GM23338 (cell line): ENCODE measurements around the gene GRK7. TPM values are rescaled to one million over a fixed set of nuclear protein-coding genes. Genes with fewer than 3 reads are reported as not detected.

Source experiments
- ATAC-seq: fragments of 200-7000 bp; cut with Tn5 transposase; 3 replicates; pipeline ENCODE4 v1.9.1; 2020
- DNase-seq: peaks from one replicate; pipeline ENCODE4 v3.0.0-alpha.2; 2015; ENCODE audit warnings: low spot score
- H2AFZ ChIP-seq: fragments of 200-600 bp; sonication (generic); 2 replicates; pipeline ENCODE4 v1.8.0; 2016; ENCODE audit warnings: antibody characterized with exemption, mild to moderate bottlenecking, moderate library complexity
- H3F3A ChIP-seq: fragments of 200-600 bp; sonication (generic); replicated peaks from 2 replicates; pipeline ENCODE4 v1.8.0; 2017; ENCODE audit warnings: antibody characterized with exemption, mixed run types, low read depth
- H3K27ac ChIP-seq: fragments of 200-600 bp; sonication (generic); 2 replicates; pipeline ENCODE4 v1.6.1; 2016; ENCODE audit warnings: low read depth
- H3K27me3 ChIP-seq: fragments of 200-600 bp; sonication (generic); 2 replicates; pipeline ENCODE4 v1.8.0; 2016; ENCODE audit warnings: mild to moderate bottlenecking, mixed run types, moderate library complexity; ENCODE audit not compliant: insufficient read depth
- H3K36me3 ChIP-seq: fragments of 200-600 bp; sonication (generic); 2 replicates; pipeline ENCODE4 v1.8.0; 2016; ENCODE audit warnings: mild to moderate bottlenecking; ENCODE audit not compliant: insufficient read depth
- H3K4me1 ChIP-seq: fragments of 200-600 bp; sonication (generic); 2 replicates; pipeline ENCODE4 v1.8.0; 2016; ENCODE audit warnings: mild to moderate bottlenecking, moderate library complexity; ENCODE audit not compliant: insufficient read depth
- H3K4me2 ChIP-seq: fragments of 200-600 bp; sonication (generic); 2 replicates; pipeline ENCODE4 v1.7.1; 2017; ENCODE audit warnings: mixed run types
- H3K4me3 ChIP-seq: fragments of 200-600 bp; sonication (generic); 2 replicates; pipeline ENCODE4 v1.6.1; 2016; ENCODE audit warnings: mixed run types
- H3K79me2 ChIP-seq: fragments of 200-600 bp; sonication (generic); replicated peaks from 2 replicates; pipeline ENCODE4 v1.8.0; 2017; ENCODE audit warnings: mild to moderate bottlenecking; ENCODE audit not compliant: insufficient read depth
- H3K9me2 ChIP-seq: fragments of 200-600 bp; sonication (generic); 2 replicates; pipeline ENCODE4 v1.8.0; 2017; ENCODE audit not compliant: insufficient read depth
- H4K20me1 ChIP-seq: fragments of 200-600 bp; sonication (generic); replicated peaks from 2 replicates; pipeline ENCODE4 v1.8.0; 2017; ENCODE audit warnings: mild to moderate bottlenecking; ENCODE audit not compliant: insufficient read depth
- H3K27ac Mint-ChIP-seq: 2 replicates; pipeline ENCODE4 v1.8.0; 2020; ENCODE audit warnings: inconsistent platforms, mild to moderate bottlenecking, moderate library complexity, mixed read lengths
- H3K27me3 Mint-ChIP-seq: 3 replicates; pipeline ENCODE4 v1.8.0; 2022; ENCODE audit warnings: low read depth, mild to moderate bottlenecking, moderate library complexity, mixed read lengths, inconsistent platforms; ENCODE audit not compliant: insufficient read depth, poor library complexity
- H3K36me3 Mint-ChIP-seq: 3 replicates; pipeline ENCODE4 v1.8.0; 2021; ENCODE audit warnings: low read depth, mild to moderate bottlenecking, inconsistent platforms, moderate library complexity, mixed read lengths
- H3K4me1 Mint-ChIP-seq: 3 replicates; pipeline ENCODE4 v1.8.0; 2020; ENCODE audit warnings: mild to moderate bottlenecking, inconsistent platforms, mixed read lengths
- H3K4me3 Mint-ChIP-seq: 3 replicates; pipeline ENCODE4 v1.8.0; 2021; ENCODE audit warnings: moderate library complexity, mild to moderate bottlenecking, inconsistent platforms, mixed read lengths
- H3K9me3 Mint-ChIP-seq: 3 replicates; pipeline ENCODE4 v1.8.0; 2020; ENCODE audit warnings: moderate library complexity, mild to moderate bottlenecking, inconsistent platforms, mixed read lengths
- CREB1 ChIP-seq: fragments of 250-450 bp; sonication (Bioruptor Pico); IDR thresholded peaks from 2 replicates; pipeline ENCODE4 v1.5.0; 2020; ENCODE audit warnings: low read depth, mild to moderate bottlenecking, moderate library complexity
- ETS1 ChIP-seq: IDR thresholded peaks from 2 replicates; pipeline ENCODE4 v1.6.1; 2016; ENCODE audit warnings: antibody characterized with exemption
- EZH2 ChIP-seq: fragments of 200-600 bp; sonication (generic); IDR thresholded peaks from one replicate; pipeline ENCODE4 v1.8.0; 2017; ENCODE audit warnings: antibody characterized with exemption, mild to moderate bottlenecking, low read depth; ENCODE audit not compliant: unreplicated experiment
- EZH2phosphoT487 ChIP-seq: fragments of 200-600 bp; sonication (generic); IDR thresholded peaks from one replicate; pipeline ENCODE4 v1.8.1; 2018; ENCODE audit warnings: antibody characterized with exemption; ENCODE audit not compliant: unreplicated experiment
- NANOG ChIP-seq: IDR thresholded peaks from 2 replicates; pipeline ENCODE4 v1.6.1; 2016; ENCODE audit warnings: antibody characterized with exemption, borderline replicate concordance
- POLR2AphosphoS5 ChIP-seq: IDR thresholded peaks from 2 replicates; pipeline ENCODE4 v1.6.1; 2016; ENCODE audit warnings: antibody characterized with exemption, low read depth
- STAT1 ChIP-seq: IDR thresholded peaks from one replicate; pipeline ENCODE4 v1.6.1; 2016; ENCODE audit warnings: antibody characterized with exemption; ENCODE audit not compliant: unreplicated experiment
- ZNF114 ChIP-seq: fragments of 250-450 bp; sonication (Bioruptor Pico); IDR thresholded peaks from 2 replicates; pipeline ENCODE4 v1.5.0; 2020; ENCODE audit warnings: mild to moderate bottlenecking, moderate library complexity
- polyA plus RNA-seq: library from polyadenylated mRNA; unstranded; fragments of >200 nt; fragmentation: Nextera tagmentation; extraction: Ambion mirVana; gene quantifications from 2 replicates; pipeline ENCODE4 v1.2.1, GENCODE V29; 2016
- total RNA-seq: library from RNA; depleted of rRNA; stranded (reverse); fragments of >200 nt; shearing (Covaris generic); gene quantifications from 2 replicates; pipeline ENCODE4 v1.2.3, GENCODE V29; 2014
- TF ChIP-seq, protein P1 (sequence below): IDR thresholded peaks from one replicate; pipeline ENCODE4 v1.6.1; 2018; ENCODE audit warnings: antibody characterized with exemption; ENCODE audit not compliant: unreplicated experiment
- TF ChIP-seq, protein P2 (sequence below), 2 experiments: fragments of 200-600 bp in 1 of 2; sonication (generic) in 1 of 2; conservative IDR thresholded peaks; 2 replicates each; pipeline versions ENCODE4 v1.5.1 to v1.6.1; 2016 to 2017; ENCODE audit warnings: antibody characterized with exemption in 2 of 2, low read depth in 2 of 2, mild to moderate bottlenecking in 2 of 2, moderate library complexity in 1 of 2

The GRK7 gene
- total and polyA plus RNA-seq, 2 experiments from 2014 or later, result not detected

GRCh38 chr3:141743305-141743704, 19.9 kb upstream of the GRK7 start:
- Histone ChIP-seq H3K4me3 (no peak overlapping the region), H3K79me2 (peaks cover 65% of the 10 kb centered on the region), H2AFZ (no peak overlapping the region), H3K36me3 (peaks cover 16% of the 10 kb centered on the region; the same call in 1 of the 2 replicates), H3K9me2 (no peaks in the 10 kb centered on the region), H4K20me1 (peaks cover 14% of the 10 kb centered on the region), H3F3A (no peaks in the 10 kb centered on the region), H3K4me2 (no peak overlapping the region), H3K4me1 (peaks cover 10% of the 10 kb centered on the region), H3K27ac (no peak overlapping the region), H3K27me3 (no peaks in the 10 kb centered on the region)
- H3K9me3 Mint-ChIP-seq, result no peaks in the 10 kb centered on the region
- H3K27me3 Mint-ChIP-seq, result no peaks in the 10 kb centered on the region
- DNase-seq (no peak), ATAC-seq (no peak)
- no peak overlapping the region for H3K27ac Mint-ChIP-seq
- H3K4me3 Mint-ChIP-seq, result no peak overlapping the region
- TF ChIP-seq NANOG (no peak), ETS1 (no peak), ZNF114 (CRISPR knock-in tag) (no peak), CREB1 (no peak), POLR2AphosphoS5 (no peak), EZH2 (no peak), STAT1 (no peak), EZH2phosphoT487 (no peak)
- TF ChIP-seq, protein P1, sequence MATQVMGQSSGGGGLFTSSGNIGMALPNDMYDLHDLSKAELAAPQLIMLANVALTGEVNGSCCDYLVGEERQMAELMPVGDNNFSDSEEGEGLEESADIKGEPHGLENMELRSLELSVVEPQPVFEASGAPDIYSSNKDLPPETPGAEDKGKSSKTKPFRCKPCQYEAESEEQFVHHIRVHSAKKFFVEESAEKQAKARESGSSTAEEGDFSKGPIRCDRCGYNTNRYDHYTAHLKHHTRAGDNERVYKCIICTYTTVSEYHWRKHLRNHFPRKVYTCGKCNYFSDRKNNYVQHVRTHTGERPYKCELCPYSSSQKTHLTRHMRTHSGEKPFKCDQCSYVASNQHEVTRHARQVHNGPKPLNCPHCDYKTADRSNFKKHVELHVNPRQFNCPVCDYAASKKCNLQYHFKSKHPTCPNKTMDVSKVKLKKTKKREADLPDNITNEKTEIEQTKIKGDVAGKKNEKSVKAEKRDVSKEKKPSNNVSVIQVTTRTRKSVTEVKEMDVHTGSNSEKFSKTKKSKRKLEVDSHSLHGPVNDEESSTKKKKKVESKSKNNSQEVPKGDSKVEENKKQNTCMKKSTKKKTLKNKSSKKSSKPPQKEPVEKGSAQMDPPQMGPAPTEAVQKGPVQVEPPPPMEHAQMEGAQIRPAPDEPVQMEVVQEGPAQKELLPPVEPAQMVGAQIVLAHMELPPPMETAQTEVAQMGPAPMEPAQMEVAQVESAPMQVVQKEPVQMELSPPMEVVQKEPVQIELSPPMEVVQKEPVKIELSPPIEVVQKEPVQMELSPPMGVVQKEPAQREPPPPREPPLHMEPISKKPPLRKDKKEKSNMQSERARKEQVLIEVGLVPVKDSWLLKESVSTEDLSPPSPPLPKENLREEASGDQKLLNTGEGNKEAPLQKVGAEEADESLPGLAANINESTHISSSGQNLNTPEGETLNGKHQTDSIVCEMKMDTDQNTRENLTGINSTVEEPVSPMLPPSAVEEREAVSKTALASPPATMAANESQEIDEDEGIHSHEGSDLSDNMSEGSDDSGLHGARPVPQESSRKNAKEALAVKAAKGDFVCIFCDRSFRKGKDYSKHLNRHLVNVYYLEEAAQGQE, result no peak
- TF ChIP-seq, protein P2, sequence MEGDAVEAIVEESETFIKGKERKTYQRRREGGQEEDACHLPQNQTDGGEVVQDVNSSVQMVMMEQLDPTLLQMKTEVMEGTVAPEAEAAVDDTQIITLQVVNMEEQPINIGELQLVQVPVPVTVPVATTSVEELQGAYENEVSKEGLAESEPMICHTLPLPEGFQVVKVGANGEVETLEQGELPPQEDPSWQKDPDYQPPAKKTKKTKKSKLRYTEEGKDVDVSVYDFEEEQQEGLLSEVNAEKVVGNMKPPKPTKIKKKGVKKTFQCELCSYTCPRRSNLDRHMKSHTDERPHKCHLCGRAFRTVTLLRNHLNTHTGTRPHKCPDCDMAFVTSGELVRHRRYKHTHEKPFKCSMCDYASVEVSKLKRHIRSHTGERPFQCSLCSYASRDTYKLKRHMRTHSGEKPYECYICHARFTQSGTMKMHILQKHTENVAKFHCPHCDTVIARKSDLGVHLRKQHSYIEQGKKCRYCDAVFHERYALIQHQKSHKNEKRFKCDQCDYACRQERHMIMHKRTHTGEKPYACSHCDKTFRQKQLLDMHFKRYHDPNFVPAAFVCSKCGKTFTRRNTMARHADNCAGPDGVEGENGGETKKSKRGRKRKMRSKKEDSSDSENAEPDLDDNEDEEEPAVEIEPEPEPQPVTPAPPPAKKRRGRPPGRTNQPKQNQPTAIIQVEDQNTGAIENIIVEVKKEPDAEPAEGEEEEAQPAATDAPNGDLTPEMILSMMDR (conservative IDR thresholded peaks at IDR 0.05; ENCODE audit: low read depth in 2 of 2), result no peak
- H3K4me1 Mint-ChIP-seq, result peaks cover 12% of the 10 kb centered on the region; the same call in 2 of the 3 replicates
- H3K36me3 Mint-ChIP-seq, result peaks cover 44% of the 10 kb centered on the region; the same call in 2 of the 3 replicates
